HG03159 (cell line): Measurements from ENCODE around the gene DVL1.
A peak's percentile ranks its signal among the peaks of the same experiment; 100 is the strongest.
"Not testable (repeated sequence)": the region's sequence is repeated elsewhere in the genome, so short reads cannot be mapped to it uniquely, and the experiment has no call there.

ENCODE experiments used
- ATAC-seq: cut with Tn5 transposase; IDR thresholded peaks from one replicate; pipeline ENCODE4 v1.9.1; 2021; ENCODE audit warnings: mild to moderate bottlenecking, moderate library complexity; ENCODE audit not compliant: unreplicated experiment

Gene DVL1

DNA sequence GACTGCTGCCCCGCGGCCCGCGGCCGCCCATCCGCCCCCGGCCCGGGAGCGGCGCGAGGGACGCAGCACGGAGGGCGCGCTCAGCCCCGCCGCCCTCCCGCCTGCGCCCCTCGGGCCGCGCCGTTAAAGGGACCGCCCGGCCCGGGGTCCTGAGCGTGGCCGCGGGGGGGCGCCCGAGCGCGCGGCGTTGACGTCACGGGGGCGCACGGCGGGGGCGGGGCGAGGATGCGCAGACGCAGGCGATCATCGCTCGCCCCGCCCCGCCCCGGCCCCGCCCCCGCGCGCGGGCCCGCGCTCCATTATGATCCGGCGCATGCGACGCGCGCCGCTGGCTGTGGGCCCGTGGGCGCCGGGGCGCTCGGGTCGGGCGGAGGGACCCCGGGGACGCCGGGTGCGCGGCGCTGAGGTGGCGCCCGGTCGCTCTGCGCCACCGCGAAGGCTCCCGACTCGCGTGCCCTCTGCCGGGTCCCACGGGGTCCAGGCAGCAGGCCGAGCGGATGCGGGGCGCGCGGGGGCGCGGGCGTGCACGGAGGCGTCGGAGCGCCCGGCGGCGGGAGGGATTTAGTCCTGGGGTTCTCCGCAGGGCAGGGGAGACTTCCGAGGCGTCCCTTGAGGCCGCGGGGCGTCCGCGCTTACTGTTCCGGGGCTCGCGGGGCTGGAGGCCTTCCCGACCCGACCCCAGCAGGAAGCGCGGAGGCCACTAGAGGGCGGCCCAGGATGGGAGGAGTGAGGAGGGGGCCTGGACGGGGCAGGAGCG lies at the start of gene DVL1:
Gene DVL1, minus strand, starts transcription at position 163 of the 757 bp plus-strand sequence. CDS start 353 bp downstream, outside the sequence.
- ATAC-seq = peak; percentile 52

DNA sequence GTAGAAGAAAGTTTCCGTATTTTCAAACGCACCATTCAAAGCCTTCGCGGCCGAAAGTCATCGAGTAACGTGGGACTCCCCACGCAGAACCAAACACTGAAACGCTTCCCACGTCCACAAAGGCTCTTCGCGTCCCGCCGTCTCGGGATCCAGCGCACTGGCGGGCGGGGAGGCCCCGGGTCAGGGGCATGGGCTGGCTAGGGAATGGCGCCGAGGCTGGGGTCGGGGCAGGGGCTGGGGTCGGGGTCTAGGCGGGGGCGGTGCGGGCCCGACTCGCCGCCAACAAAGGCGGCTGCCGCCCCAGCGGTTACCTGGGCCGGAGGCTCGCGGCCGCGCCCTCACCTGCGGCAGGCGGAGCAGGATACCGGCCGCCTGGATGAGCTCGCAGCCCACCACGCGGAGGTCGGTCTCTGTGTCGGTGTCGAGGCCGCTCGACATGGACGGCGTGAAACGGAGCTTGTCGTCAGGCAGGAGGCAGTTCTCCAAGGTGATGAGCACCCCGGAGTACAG lies 49.5 kb upstream of the DVL1 start:
- ATAC-seq = no peak

DNA sequence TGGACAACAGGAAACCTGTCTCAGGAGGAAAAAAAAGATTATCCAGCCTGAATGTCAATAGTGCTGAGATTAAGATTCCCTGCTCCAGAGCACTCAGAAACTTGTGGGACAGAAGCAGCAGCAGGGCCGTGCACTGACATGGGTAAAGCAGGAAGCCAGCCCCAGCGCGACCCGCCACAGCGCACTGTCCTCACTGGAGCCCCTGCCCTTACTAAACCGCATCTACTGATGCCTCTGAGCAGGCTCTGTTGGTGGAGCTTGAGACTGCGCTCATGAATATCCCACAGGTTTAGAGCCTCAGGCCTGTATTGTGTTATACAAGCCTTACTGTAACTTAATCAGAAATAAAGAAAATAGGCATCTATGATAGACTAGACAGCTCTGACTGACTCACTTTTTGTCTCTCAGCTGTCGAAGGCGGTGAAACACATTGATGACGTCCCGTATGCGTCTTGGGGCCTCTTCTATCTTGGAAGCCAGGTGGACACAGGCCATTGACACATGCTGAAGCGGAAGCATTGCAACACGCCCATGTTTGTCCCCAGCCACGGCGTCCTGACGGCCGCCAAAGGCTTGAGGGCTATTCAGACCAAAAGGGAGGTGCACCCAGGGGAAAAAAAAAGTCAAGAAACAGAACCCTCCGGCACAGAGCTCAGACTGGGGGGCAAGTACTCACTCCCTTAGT lies 48.8 kb upstream of the DVL1 start:
- ATAC-seq = no peak

DNA sequence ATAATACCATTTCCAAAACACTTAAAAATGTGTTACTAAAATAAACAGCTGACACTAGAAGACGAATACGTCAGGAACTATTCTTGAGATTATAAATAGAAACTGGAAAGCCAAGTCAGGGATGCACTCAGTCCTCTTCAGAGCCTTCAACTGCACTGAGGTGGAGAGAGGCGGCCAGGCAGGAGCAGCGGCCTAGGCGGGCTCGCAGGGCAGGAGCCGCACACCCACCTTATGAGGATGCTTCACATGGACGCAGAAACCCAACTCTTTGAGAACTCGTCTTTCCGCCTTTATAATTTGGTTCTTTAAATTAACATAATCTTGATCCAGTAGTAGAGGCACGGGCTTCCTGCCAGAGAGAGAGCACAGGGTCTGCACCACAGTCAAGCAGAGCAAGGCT lies 45.9 kb upstream of the DVL1 start:
- ATAC-seq = no peak

DNA sequence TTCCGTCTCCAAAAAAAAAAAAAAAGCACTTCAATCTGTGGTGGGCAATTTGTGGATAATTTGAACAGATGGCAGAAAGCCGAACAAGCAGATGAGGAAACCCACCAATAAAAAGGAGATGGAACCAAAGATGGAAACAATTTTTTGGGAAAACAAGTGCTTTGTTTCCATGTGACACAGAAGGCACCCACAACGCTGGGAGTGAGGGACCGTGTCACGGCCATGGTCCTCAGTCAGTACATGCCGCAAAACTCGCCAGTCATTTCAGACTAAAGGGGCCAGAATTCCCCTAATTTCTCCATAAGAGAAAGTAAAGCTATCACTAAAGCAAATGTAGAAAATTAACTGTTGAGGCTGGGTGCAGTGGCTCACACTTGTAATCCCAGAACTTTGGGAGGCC lies 44.9 kb upstream of the DVL1 start:
- ATAC-seq = no peak

DNA sequence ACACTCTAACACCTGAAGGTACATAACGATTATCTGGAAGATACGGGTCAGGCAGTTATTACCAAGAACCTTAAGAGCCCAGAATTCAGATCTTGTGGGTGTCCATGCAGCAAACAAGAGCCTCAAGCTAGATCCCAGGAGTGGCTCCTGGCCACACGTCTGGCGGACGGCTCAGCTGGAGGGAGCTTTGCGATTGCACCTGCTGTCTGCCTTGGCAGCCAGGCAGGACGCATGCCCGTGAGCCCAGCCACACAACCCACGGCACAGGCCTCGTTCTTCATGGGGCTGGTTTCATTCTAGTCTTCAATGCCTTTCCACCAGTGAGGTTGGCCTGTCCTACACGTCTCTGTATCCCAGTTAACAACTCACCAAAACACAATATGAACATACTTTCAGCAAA lies 44.2 kb upstream of the DVL1 start:
- ATAC-seq = no peak

DNA sequence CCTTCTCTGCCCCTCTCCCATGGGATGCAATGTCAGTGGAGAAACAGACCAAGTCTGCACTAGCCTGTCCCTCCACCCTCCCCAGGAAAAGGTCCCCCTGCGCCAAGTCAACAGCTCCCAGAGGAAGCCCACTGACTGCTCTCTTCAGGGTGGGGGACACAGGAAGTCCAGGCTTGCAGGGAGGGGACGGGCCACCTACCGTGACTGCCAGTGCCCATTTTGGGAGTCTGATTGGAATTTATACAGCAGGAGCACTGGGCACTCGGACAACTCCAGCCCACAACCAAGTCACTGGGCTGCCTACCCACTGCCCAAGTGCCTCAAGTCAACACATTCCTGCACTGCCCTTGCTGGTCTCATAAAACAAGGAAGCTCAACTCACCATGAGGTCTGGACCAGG lies 43.8 kb upstream of the DVL1 start:
- no peak for ATAC-seq

DNA sequence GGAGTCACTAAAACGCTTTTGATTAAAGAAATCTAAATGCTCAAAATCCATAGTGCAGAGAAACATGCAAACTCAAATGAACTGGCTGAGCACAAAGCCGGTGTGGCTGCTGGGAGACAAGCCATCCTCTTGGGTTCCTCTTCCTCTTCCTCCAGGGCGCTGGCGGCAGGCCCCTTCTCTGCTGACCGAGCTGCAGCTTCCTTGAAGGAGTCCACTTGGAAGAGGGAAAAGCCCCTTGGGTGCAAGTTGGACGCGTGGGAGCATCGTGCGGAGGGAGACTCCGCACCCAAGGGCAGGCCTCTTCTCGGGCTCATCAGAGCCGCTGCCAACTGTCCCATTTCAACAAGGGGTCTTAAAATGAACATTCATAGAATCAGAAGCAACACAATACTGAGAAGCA lies 42.0 kb upstream of the DVL1 start:
- ATAC-seq = no peak

DNA sequence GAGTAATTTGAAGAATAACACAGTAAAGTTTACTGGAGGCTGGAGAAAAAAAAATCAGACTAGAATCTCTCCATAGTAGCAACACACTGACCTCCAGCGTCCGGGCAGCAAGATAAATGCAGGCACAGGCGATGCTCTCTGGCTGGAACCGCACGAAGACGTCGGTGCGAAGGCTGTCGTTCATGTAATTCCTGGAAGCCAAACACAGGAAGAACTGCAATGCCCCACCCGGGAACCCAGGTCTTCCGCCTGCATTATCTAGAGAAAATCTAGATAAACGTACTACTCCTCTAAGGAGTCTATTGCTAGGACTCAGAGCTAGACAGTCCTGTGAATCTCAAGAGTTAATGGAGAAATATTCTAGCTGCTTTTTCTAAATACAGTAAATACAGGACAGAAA lies 41.5 kb upstream of the DVL1 start:
- ATAC-seq = no peak

DNA sequence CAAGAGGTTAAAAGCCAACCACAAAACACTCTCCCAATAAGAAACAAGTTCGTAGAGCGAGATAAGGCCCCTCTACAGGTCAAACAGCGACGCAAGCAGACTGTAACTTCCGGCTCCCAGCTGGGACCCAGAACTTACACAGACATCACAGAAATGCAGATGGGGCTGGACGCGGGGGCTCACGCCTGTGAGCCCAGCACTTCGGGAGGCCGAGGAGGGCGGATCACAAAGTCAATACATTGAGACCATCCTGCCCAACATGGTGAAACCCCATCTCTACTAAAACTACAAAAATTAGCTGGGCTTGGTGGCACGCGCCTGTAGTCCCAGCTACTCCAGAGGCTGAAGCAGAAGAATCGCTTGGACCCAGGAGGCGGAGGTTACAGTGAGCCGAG lies 38.9 kb upstream of the DVL1 start:
- no peak for ATAC-seq

DNA sequence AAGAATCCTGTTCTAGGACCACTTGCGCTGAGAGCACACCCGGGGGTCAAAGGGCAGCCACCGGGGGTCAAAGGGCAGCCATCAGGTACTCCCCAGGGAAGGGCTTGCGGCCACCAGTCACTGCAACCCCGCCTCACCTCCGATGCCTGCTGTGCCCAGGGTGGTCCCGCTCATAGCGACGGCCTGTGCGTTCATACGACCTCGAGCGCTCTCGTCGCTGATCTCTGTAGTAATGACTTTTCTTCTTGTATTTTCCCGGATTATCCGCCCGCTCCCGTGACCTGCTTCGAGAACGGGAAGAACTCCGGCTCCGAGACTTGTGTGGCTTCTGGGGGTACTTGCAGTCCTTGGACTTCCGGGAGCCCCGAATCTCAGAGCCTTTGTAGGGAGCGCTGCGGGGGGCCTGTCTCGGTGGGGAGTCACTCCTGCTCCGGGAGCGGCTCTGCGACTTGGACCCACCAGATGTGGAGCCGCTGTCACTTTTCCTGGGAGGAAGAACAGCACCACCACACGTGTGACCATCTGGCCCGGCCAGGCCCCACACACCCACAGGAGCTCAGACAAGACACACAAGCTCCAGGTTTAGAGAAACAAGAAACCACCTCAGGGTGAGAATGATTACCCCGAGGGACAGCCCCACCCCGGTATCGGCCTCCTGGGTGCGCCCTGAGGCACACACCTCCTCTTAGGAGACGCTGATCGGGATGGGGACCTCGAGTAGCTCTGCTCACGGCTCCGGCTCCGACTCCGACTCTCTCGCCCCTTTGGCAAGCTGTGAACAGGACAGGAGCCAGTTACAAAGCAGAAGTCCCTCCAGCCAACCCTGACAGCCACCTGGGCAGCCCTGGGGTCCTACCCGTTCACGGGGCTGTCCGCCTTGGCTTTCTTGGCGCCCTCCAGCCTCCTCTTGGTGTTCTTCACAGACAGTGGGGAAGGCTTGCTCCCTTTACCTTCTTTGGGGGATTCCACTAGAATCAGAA lies 38.2 kb upstream of the DVL1 start:
- no peak for ATAC-seq

DNA sequence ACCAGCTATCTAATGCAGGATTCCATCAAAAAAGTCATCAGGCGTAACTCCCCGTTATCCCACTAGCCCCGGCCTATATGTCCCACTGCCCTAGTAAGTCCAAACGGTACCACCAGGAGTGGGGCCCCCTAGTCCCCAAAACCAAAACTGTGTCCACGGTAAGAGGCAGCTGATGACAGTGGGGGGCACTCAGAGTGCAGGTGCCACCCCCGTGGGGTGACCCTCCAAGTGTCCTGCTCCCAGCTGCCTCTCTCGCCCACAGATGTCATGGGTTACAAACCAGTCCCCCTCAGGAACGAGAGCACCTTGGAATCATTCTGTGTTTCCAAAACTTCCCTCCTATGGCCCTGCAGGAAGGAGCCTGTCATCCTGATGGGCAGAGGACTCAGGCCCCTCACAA lies 36.7 kb upstream of the DVL1 start:
- ATAC-seq = no peak

DNA sequence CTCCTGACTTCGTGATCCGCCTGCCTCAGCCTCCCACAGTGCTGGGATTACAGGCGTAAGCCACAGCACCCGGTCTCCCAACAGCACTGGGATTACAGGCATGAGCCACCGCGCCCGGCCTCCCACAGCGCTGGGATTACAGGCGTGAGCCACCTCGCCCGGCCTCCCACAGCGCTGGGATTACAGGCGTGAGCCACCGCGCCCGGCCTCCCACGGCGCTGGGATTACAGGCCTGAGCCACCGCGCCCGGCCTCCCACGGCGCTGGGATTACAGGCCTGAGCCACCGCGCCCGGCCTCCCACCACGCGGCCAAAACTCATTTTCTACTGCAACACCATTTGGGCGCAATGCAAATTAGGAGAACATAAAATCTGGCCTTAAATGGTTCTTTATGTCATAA lies 36.1 kb upstream of the DVL1 start:
- ATAC-seq = not testable (repeated sequence)

DNA sequence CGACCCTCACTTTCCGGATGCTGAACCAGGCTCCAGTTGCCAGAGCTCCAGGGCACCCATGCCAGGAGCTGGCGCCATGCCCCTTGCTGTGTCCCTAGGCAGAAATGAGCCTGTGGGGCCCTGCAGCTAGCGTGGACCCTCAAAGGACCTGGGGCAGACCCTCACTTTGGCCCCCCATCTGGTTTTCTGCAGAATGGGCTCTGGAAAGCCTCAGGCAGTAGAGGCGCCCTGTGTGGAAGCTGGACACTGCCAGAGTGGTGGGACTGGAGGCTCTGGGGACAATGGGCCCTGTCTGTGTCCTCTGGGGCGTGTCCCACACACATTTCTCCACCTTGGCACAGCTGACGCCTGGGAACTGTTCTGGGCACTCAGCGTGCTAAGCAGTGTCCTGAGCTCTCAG lies 32.1 kb upstream of the DVL1 start:
- ATAC-seq = no peak

DNA sequence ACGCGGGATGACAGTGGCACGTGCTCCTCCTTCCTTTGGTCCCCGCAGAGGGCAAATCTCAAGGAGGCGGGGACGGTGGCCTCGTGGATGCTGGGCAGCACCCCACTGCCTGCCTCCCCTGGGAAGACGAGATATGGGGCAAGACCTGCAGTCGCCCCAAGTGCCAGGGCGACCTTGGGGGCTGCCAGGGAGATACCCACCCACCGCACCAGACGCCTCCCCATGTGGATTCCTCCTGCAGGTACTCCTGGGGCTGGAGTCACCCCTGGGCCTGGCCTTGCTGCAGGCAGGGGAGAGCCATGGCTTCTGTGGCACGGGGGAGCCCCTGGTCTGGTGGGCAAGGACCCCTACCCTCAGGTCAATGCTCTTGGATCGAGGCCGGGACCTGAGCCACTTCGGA lies 31.6 kb upstream of the DVL1 start:
- ATAC-seq = no peak

DNA sequence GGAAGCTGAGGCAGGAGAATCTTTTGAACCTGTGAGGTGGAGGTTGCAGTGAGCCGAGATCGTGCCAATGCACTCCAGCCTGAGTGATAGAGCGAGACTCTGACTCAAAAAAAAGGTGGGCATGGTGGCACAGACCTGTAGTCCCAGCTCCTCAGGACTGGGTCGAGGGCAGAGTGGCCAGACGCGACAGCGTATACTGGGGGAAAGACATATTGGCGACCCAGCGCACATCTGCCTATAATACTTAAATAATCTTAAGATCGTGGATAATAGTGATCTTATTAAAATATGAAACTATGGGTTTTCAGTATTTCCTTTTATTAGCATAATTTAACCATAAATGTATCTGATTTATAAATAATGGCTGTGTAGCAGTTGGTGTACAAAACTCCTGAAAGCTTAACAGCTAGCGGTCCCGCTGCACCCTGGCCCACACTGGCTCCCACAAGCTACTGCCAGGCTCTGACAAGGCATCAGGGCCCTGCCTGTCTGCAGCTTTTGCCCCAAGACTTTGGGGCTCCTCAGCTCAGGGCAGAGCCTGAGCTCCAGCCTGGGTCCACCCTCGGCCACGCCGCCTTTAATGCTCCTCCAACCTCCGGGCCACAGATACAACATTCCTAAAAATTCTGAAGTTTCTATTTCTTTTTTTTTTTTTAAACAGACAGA lies 28.5 kb upstream of the DVL1 start:
- no peak for ATAC-seq

DNA sequence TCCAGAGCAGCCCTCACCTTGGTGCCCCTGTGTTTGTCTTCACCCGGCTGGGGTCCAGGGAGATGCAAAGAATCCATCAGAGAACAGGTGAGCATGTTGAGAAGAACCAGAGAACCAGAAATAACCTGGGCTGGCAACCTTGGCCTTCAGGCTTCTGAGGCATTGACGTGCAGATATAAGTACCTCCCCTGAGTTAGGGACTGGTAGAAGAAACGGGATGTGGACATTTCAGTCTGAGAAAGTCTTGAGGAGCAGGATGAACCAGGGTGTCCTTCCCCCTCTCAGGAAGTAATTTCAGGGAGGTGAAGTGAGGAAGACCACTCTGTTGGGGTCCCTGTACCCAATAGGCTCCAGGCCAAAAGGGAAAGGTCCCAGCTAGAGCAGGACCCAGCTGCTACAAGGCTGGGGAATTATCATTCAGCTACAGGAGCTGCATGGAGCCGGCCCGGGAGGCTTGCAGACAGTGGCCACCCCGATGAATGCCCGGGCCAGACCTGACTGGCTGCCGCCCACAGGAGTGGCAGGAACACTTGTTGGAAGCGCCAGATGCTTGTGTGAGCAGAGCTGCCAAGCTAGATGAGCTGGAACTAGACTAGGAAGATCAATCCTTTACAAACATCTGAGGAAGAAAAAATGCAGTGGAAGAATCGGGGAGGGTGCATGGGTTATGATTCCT lies 27.5 kb upstream of the DVL1 start:
- ATAC-seq = no peak

DNA sequence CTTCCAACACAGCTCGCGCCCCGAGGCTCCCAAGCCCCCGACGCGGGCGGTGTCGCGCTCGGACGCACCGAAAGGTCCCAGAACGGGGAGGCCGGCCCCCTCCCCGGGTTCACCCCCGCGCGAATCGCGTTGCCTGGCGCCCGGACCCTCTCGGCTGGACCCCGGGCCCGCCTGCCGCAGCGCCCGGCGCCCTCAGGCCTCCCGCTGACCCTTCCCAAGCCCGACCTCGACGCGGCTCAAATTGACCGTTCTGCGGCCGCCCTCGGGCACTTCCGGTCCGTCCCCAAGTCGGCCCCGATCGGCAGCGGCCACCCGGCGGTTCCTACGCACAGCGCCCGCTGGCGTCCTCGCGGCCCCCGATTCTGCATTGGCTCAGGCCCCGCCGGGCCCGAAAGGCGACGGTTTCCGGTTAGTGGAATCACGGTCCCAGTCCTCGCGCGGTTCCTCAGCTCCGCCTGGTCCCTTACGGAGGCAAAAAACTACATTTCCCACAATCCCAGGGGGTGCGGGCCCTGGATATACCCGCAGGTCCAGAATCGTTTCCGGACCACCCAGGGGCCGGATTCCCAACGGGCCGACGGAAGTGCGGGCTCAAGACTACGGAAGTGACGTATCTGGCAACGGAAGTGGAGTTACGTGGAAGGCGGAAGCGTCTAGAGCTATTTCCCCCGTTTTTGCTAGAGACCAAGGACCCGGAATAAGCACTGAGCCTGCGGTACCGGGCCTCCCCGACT lies 25.9 kb upstream of the DVL1 start, which contains the start of gene AURKAIP1:
Gene AURKAIP1, minus strand, starts transcription at position 279 of the 734 bp plus-strand sequence. CDS start 451 bp downstream, outside the sequence.
- ATAC-seq = peak; percentile 89

DNA sequence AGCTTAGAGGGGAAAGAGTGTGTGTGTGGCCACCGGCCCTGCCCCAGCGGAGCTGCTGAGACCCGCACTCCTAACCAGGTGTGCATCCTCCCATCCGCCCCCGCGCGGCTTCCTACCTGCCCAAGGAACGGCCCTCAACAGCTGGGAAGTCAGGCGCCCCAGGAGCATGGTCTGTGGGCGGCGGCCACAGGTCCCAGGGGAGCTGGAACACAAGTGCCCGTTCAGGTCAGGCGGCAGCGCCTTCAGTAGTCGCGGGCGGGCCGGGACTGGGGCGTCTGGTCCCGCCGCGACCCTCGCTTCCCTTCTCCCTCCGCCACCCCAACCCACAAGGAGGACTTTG lies 25.3 kb upstream of the DVL1 start:
- ATAC-seq = no peak
